Vagina (tissue), 2 donors: ENCODE measurements around the gene C17orf113. TPM values are rescaled to one million over a fixed set of nuclear protein-coding genes. Genes with fewer than 3 reads are reported as not detected.

Source experiments
- DNase-seq, 2 donors: peaks; one replicate each; pipeline ENCODE4 v3.0.0-alpha.2; 2017; ENCODE audit errors: extremely low spot score in 2 of 2
- H3K27ac ChIP-seq: fragments of 200-600 bp; sonication (generic); one replicate; pipeline ENCODE4 v1.5.1; 2019
- H3K27me3 ChIP-seq: fragments of 200-600 bp; sonication (generic); one replicate; pipeline ENCODE4 v1.5.1; 2019
- H3K36me3 ChIP-seq, 2 donors: fragments of 200-600 bp; sonication (generic); one replicate each; pipeline ENCODE4 v1.5.1; 2017 to 2019
- H3K4me1 ChIP-seq: fragments of 200-600 bp; sonication (generic); one replicate; pipeline ENCODE4 v1.5.1; 2019
- H3K4me3 ChIP-seq, 2 donors: fragments of 200-600 bp; sonication (generic); 1 replicate in 1 of 2; 2 replicates in 1 of 2; pipeline ENCODE4 v1.5.1; 2016 to 2019
- H3K9me3 ChIP-seq: fragments of 200-600 bp; sonication (generic); one replicate; pipeline ENCODE4 v1.5.1; 2019
- POLR2A ChIP-seq, 2 donors: fragments of 450-650 bp; IDR thresholded peaks; one replicate each; pipeline ENCODE4 v1.6.1; 2017; ENCODE audit warnings: antibody characterized with exemption in 2 of 2, mild to moderate bottlenecking in 2 of 2, moderate library complexity in 2 of 2
- POLR2AphosphoS5 ChIP-seq, 2 donors: sonication (generic); formaldehyde crosslinking; IDR thresholded peaks; one replicate each; pipeline ENCODE4 v1.9.0; 2017; ENCODE audit warnings: antibody characterized with exemption in 2 of 2, mild to moderate bottlenecking in 2 of 2, low read depth in 1 of 2; ENCODE audit not compliant: insufficient read depth in 1 of 2
- intact Hi-C: fragments of 100-400 bp; cut with DNase I; formaldehyde crosslinking; loops from one replicate; pipeline ENCODE4 v1.15.1; 2023
- total RNA-seq: library from RNA; depleted of rRNA; stranded (reverse); fragments of >200 nt; gene quantifications from one replicate; pipeline ENCODE4 v1.2.3, GENCODE V29; 2016
- TF ChIP-seq, protein P1 (sequence below), 3 experiments: fragments of 450-650 bp in 2 of 3; fragments of 200-600 bp in 1 of 3; sonication (generic) in 1 of 3; IDR thresholded peaks; one replicate each; pipeline ENCODE4 v1.5.1; 2017 to 2019; ENCODE audit warnings: antibody characterized with exemption in 3 of 3, mild to moderate bottlenecking in 2 of 3, moderate library complexity in 2 of 3

The C17orf113 gene
- total RNA-seq, 1 donor from 2014 or later, result 0.49 TPM

DNA sequence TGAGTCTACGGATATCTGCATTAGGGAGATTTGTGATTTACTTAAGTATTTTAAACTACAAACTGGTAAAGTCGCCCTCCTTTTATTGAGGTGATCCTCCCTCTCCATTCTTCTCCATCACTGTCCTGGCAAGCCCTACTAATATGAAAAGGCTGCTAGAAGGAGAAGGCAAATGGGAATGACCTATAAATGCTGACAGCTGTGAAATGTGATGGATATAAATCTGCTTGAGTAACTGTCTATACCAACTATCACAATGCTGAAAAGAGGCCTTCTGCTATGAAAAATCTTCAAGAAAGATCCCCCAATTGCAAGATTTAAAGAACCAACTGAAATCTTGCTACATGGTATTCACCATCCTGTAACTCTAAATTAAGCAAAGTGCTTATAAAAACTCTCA is 48.7 kb downstream of the C17orf113 start:
- intact Hi-C loops, result no loop called here
- Histone ChIP-seq H3K9me3 (no peaks in the 10 kb centered on the region), H3K4me1 (peaks cover 24% of the 10 kb centered on the region), H3K4me3 (no peak overlapping the region), H3K27me3 (no peaks in the 10 kb centered on the region), H3K36me3 (peaks cover 2 to 52% of the 10 kb centered on the region in 2 donors), H3K27ac (no peak overlapping the region)
- TF ChIP-seq POLR2AphosphoS5 (IDR thresholded peaks at IDR 0.05; ENCODE audit: insufficient read depth in 1 of 2, low read depth in 1 of 2) (no peak), POLR2A (IDR thresholded peaks at IDR 0.05) (no peak)
- TF ChIP-seq, protein P1, sequence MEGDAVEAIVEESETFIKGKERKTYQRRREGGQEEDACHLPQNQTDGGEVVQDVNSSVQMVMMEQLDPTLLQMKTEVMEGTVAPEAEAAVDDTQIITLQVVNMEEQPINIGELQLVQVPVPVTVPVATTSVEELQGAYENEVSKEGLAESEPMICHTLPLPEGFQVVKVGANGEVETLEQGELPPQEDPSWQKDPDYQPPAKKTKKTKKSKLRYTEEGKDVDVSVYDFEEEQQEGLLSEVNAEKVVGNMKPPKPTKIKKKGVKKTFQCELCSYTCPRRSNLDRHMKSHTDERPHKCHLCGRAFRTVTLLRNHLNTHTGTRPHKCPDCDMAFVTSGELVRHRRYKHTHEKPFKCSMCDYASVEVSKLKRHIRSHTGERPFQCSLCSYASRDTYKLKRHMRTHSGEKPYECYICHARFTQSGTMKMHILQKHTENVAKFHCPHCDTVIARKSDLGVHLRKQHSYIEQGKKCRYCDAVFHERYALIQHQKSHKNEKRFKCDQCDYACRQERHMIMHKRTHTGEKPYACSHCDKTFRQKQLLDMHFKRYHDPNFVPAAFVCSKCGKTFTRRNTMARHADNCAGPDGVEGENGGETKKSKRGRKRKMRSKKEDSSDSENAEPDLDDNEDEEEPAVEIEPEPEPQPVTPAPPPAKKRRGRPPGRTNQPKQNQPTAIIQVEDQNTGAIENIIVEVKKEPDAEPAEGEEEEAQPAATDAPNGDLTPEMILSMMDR (IDR thresholded peaks at IDR 0.05), result no peak
- no peak for DNase-seq

DNA sequence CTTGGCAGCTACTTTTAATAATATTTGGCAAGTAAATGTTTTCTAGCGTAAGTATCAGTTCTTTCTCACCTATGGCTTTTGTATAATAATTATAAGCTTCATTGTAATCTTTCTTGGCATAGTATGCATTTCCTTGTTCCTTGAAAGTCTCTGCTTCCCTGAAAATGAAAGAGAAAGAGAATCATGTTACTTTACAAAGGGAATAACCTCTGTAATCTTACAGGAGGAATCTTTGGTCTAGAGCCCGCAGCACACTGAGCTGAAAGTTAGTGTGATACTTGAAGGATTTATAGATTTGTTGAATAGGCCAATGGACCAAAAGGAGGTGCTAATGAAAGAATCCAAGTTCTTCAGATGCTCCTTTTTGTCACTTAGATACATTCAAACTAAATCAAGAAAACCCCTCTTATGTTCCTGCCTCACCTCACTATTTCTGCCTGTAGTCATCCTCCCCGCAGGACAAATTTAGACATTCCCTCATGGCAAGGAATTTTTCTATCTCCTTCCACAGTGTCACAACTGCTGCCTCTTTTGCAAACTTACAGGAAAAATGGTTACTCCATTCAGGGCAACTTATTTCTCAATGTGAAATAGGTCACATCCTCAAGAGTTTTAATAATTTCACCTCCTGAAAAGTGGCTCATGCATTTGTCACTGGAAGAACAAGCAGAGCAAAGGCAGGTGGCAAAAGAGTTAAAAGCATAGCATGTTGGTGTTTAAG is 49.8 kb downstream of the C17orf113 start:
- Histone ChIP-seq H3K36me3 (peaks cover 3 to 64% of the 10 kb centered on the region in 2 donors), H3K4me3 (no peak overlapping the region), H3K27me3 (no peaks in the 10 kb centered on the region), H3K4me1 (peaks cover 15% of the 10 kb centered on the region), H3K9me3 (no peaks in the 10 kb centered on the region), H3K27ac (no peak overlapping the region)
- TF ChIP-seq POLR2AphosphoS5 (IDR thresholded peaks at IDR 0.05; ENCODE audit: insufficient read depth in 1 of 2, low read depth in 1 of 2) (no peak), POLR2A (IDR thresholded peaks at IDR 0.05) (no peak)
- TF ChIP-seq, protein P1 (IDR thresholded peaks at IDR 0.05), result no peak
- DNase-seq, result no peak
- intact Hi-C loops, result no loop called here

DNA sequence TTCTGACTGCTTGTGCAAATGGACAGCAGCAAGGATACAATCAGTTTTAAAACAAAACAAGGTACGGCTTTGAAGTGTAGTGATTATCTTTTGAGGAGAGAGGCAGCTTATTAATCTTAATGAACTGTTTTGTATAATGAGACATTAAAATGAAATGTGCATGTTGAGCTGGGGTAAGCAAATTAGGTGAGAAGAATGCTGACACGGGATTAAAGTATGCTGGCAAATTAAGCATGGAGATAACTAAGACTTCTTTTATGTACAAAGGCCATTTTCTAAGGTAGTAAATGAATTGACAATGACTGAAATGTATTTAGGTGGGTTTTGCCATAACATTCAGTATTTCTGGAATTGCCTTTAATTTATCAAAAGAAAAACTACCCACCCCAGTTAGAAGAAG is 51.9 kb downstream of the C17orf113 start:
- no peak for DNase-seq
- H3K4me1 ChIP-seq, result no peaks in the 10 kb centered on the region
- H3K9me3 ChIP-seq, result no peaks in the 10 kb centered on the region
- no peak for TF ChIP-seq POLR2A (IDR thresholded peaks at IDR 0.05)
- peaks cover 3 to 85% of the 10 kb centered on the region in 2 donors for H3K36me3 ChIP-seq
- no peak overlapping the region for H3K27ac ChIP-seq
- no peaks in the 10 kb centered on the region for H3K27me3 ChIP-seq
- no peak overlapping the region for H3K4me3 ChIP-seq
- intact Hi-C loops, result no loop called here

DNA sequence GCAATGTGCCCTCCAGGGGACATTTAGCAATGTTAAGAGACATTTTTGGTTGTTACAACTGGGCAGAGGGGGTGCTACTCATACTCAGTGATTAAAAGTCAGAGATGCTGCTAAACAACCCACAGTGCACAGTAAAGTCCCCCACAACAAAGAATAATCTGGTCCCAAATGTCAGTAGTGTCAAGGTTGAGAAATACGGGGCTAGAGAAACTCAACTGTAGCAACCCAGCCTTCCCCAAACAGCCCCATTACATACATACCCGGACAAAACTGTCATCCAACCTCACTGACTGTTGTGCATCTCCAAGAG is 53.6 kb downstream of the C17orf113 start:
- TF ChIP-seq POLR2AphosphoS5 (IDR thresholded peaks at IDR 0.05; ENCODE audit: insufficient read depth in 1 of 2, low read depth in 1 of 2) (no peak), POLR2A (IDR thresholded peaks at IDR 0.05) (no peak)
- TF ChIP-seq, protein P1 (IDR thresholded peaks at IDR 0.05), result no peak
- intact Hi-C loops, result no loop called here

DNA sequence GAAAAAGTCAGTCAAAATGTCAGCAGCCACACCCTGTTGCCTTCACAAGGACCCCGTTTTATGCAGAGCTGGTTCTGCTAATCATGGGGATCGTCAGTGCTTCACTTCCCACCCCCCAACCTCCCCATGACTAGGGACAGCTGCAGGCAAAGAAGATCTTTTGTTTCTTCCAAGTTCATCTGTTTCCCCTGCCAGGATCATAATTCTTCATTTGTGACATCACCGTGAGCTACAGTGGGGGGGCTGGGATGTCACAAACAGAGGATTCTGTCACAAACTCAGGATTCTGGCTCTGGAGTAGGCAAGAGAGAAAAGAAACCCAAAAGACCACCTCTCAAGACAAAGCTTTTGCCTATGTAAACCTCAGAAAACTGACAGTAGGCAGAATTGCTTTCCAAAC is 57.8 kb downstream of the C17orf113 start:
- Histone ChIP-seq H3K27me3 (no peaks in the 10 kb centered on the region), H3K9me3 (no peaks in the 10 kb centered on the region), H3K36me3 (peaks cover 3 to 96% of the 10 kb centered on the region in 2 donors), H3K27ac (no peak overlapping the region), H3K4me3 (no peak overlapping the region), H3K4me1 (no peaks in the 10 kb centered on the region)
- no peak for DNase-seq
- intact Hi-C loops, result no loop called here
- no peak for TF ChIP-seq POLR2A (IDR thresholded peaks at IDR 0.05)
- TF ChIP-seq POLR2AphosphoS5 (IDR thresholded peaks at IDR 0.05; ENCODE audit: insufficient read depth in 1 of 2, low read depth in 1 of 2), result no peak
- TF ChIP-seq, protein P1 (IDR thresholded peaks at IDR 0.05), result no peak

More for the DNA sequence above, 53.6 kb downstream of the C17orf113 start:
- no peaks in the 10 kb centered on the region for H3K27me3 ChIP-seq
- H3K9me3 ChIP-seq, result no peaks in the 10 kb centered on the region
- H3K36me3 ChIP-seq, result peaks cover 3 to 88% of the 10 kb centered on the region in 2 donors
- no peak overlapping the region for H3K27ac ChIP-seq
- no peaks in the 10 kb centered on the region for H3K4me1 ChIP-seq
- DNase-seq, result no peak
- H3K4me3 ChIP-seq, result no peak overlapping the region
